HEK293 (cell line): ENCODE measurements around the gene TFRC.

Source experiments
- CTCF ChIA-PET: fragments of 350-600 bp; formaldehyde crosslinking; extraction: SDS; loops from one replicate; lab custom pipeline; 2021; ENCODE audit warnings: antibody characterized with exemption; lab: Yijun Ruan, JAX
- POLR2A ChIA-PET: fragments of 300-600 bp; formaldehyde crosslinking; extraction: SDS; loops from one replicate; lab custom pipeline; 2020; ENCODE audit warnings: antibody characterized with exemption, inconsistent platforms; lab: Yijun Ruan, JAX
- H3K27ac ChIP-seq: fragments of 200-500 bp; sonication (Bioruptor generic); 2 replicates; pipeline ENCODE4 v1.5.1; 2014; ENCODE audit warnings: low read depth, low read length, control low read depth, inconsistent platforms; ENCODE audit errors: extremely low read depth
- H3K36me3 ChIP-seq, 2 experiments: fragments of 200-500 bp in 1 of 2; sonication (Bioruptor generic) in 1 of 2; 1 replicate in 1 of 2; 2 replicates in 1 of 2; pipeline ENCODE4 v1.5.1; 2014 to 2017; ENCODE audit warnings: inconsistent platforms in 2 of 2, low read length in 2 of 2; ENCODE audit not compliant: control insufficient read depth in 2 of 2, insufficient read depth in 1 of 2
- H3K4me1 ChIP-seq: fragments of 200-500 bp; sonication (Bioruptor generic); 2 replicates; pipeline ENCODE4 v1.5.1; 2014; ENCODE audit warnings: mild to moderate bottlenecking, low read length, inconsistent platforms; ENCODE audit not compliant: control insufficient read depth, insufficient read depth
- H3K4me3 ChIP-seq: 2 replicates; pipeline ENCODE4 v1.5.1; 2011; ENCODE audit warnings: low read depth, mild to moderate bottlenecking, control low read depth, low read length, moderate library complexity
- H3K9me3 ChIP-seq: fragments of 200-500 bp; sonication (Bioruptor generic); 2 replicates; pipeline ENCODE4 v1.5.1; 2014; ENCODE audit warnings: low read depth, low read length, inconsistent platforms; ENCODE audit not compliant: control insufficient read depth, insufficient read depth
- KLF9 ChIP-seq: fragments of 450-650 bp; formaldehyde crosslinking; IDR thresholded peaks from 2 replicates; pipeline ENCODE4 v1.5.1; 2016; ENCODE audit warnings: missing biosample characterization, missing genetic modification characterization, low read depth
- ZNF138 ChIP-seq: fragments of 450-650 bp; formaldehyde crosslinking; IDR thresholded peaks from 2 replicates; pipeline ENCODE4 v1.5.1; 2016; ENCODE audit warnings: missing biosample characterization, missing genetic modification characterization, borderline replicate concordance
- ZNF155 ChIP-seq: fragments of 450-650 bp; formaldehyde crosslinking; IDR thresholded peaks from 2 replicates; pipeline ENCODE4 v1.5.1; 2016; ENCODE audit warnings: missing biosample characterization, missing genetic modification characterization
- ZNF157 ChIP-seq: fragments of 450-650 bp; formaldehyde crosslinking; IDR thresholded peaks from 2 replicates; pipeline ENCODE4 v1.5.1; 2016; ENCODE audit warnings: missing biosample characterization, missing genetic modification characterization
- ZNF2 ChIP-seq: fragments of 450-650 bp; formaldehyde crosslinking; IDR thresholded peaks from 2 replicates; pipeline ENCODE4 v1.5.1; 2016; ENCODE audit warnings: missing biosample characterization, missing genetic modification characterization
- ZNF211 ChIP-seq: fragments of 450-650 bp; formaldehyde crosslinking; IDR thresholded peaks from 2 replicates; pipeline ENCODE4 v1.5.1; 2016; ENCODE audit warnings: low read depth, missing biosample characterization, missing genetic modification characterization
- ZNF24 ChIP-seq: fragments of 450-650 bp; formaldehyde crosslinking; IDR thresholded peaks from 2 replicates; pipeline ENCODE4 v1.5.1; 2016; ENCODE audit warnings: missing biosample characterization, missing genetic modification characterization
- ZNF404 ChIP-seq: fragments of 450-650 bp; formaldehyde crosslinking; IDR thresholded peaks from 2 replicates; pipeline ENCODE4 v1.5.1; 2017; ENCODE audit warnings: missing biosample characterization, missing genetic modification characterization
- ZNF626 ChIP-seq: fragments of 450-650 bp; sonication (Bioruptor Pico); formaldehyde crosslinking; IDR thresholded peaks from 2 replicates; pipeline ENCODE4 v1.5.1; 2018; ENCODE audit warnings: missing biosample characterization, missing genetic modification characterization, inconsistent platforms
- ZNF654 ChIP-seq: fragments of 450-650 bp; formaldehyde crosslinking; IDR thresholded peaks from 2 replicates; pipeline ENCODE4 v1.5.1; 2016; ENCODE audit warnings: low read depth, missing biosample characterization, missing genetic modification characterization
- ZNF660 ChIP-seq: fragments of 450-650 bp; IDR thresholded peaks from 2 replicates; pipeline ENCODE4 v1.5.1; 2018; ENCODE audit warnings: missing biosample characterization, mild to moderate bottlenecking, missing genetic modification characterization
- ZNF701 ChIP-seq: fragments of 450-650 bp; formaldehyde crosslinking; IDR thresholded peaks from 2 replicates; pipeline ENCODE4 v1.5.1; 2016; ENCODE audit warnings: missing biosample characterization, missing genetic modification characterization
- ZNF76 ChIP-seq: fragments of 450-650 bp; formaldehyde crosslinking; IDR thresholded peaks from 2 replicates; pipeline ENCODE4; 2016; ENCODE audit warnings: low read depth, missing biosample characterization, missing genetic modification characterization, borderline replicate concordance
- ZNF768 ChIP-seq: fragments of 450-650 bp; formaldehyde crosslinking; IDR thresholded peaks from 2 replicates; pipeline ENCODE4 v1.5.1; 2018; ENCODE audit warnings: missing biosample characterization, mild to moderate bottlenecking, missing genetic modification characterization
- ZNF830 ChIP-seq: fragments of 450-650 bp; IDR thresholded peaks from 2 replicates; pipeline ENCODE4 v1.5.0; 2018; ENCODE audit warnings: missing biosample characterization, missing genetic modification characterization, low read depth, mild to moderate bottlenecking, moderate library complexity
- ZSCAN30 ChIP-seq: fragments of 450-650 bp; IDR thresholded peaks from 2 replicates; pipeline ENCODE4 v1.5.1; 2018; ENCODE audit warnings: missing biosample characterization, mild to moderate bottlenecking, missing genetic modification characterization, moderate library complexity
- TF ChIP-seq, protein P1 (sequence below): sonication (generic); formaldehyde crosslinking; IDR thresholded peaks from 2 replicates; pipeline ENCODE4 v1.8.1; 2022; ENCODE audit warnings: mild to moderate bottlenecking, moderate library complexity, missing genetic modification reagents
- TF ChIP-seq, protein P2 (sequence below): fragments of 450-650 bp; formaldehyde crosslinking; IDR thresholded peaks from 2 replicates; pipeline ENCODE4 v1.5.1; 2016; ENCODE audit warnings: missing biosample characterization, missing genetic modification characterization
- TF ChIP-seq, protein P3 (sequence below): fragments of 450-650 bp; formaldehyde crosslinking; IDR thresholded peaks from 2 replicates; pipeline ENCODE4 v1.5.1; 2016; ENCODE audit warnings: missing biosample characterization, missing genetic modification characterization
- TF ChIP-seq, protein P4 (sequence below): fragments of 450-650 bp; formaldehyde crosslinking; IDR thresholded peaks from 2 replicates; pipeline ENCODE4 v1.5.1; 2016; ENCODE audit warnings: missing biosample characterization, missing genetic modification characterization
- TF ChIP-seq, protein P5 (sequence below): fragments of 450-650 bp; IDR thresholded peaks from 2 replicates; pipeline ENCODE4 v1.5.1; 2018; ENCODE audit warnings: missing biosample characterization, mild to moderate bottlenecking, missing genetic modification characterization
- TF ChIP-seq, protein P6 (sequence below): fragments of 450-650 bp; formaldehyde crosslinking; IDR thresholded peaks from 2 replicates; pipeline ENCODE4 v1.5.1; 2016; ENCODE audit warnings: missing biosample characterization, missing genetic modification characterization, borderline replicate concordance

TFRC gene

DNA sequence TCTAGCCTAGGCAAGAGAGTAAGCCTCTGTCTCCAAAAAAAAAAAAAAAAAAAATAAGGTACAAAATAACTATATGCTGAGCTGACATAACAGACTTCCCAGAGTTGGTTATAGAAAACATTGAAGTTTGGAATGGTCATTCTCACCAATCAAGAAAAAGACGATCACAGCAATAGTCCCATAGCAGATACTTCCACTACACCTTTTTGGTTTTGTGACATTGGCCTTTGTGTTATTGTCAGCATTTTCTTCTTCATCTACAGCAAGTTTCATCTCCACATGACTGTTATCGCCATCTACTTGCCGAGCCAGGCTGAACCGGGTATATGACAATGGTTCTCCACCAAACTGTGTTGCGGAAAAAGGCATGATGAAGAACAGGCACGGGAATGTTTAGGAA lies 6.9 kb downstream of the TFRC start (continued):
- TF ChIP-seq ZNF701 (tag by site-specific recombination) = no peak
- no peak for TF ChIP-seq ZNF24
- no peak for TF ChIP-seq ZNF211
- TF ChIP-seq, protein P1, sequence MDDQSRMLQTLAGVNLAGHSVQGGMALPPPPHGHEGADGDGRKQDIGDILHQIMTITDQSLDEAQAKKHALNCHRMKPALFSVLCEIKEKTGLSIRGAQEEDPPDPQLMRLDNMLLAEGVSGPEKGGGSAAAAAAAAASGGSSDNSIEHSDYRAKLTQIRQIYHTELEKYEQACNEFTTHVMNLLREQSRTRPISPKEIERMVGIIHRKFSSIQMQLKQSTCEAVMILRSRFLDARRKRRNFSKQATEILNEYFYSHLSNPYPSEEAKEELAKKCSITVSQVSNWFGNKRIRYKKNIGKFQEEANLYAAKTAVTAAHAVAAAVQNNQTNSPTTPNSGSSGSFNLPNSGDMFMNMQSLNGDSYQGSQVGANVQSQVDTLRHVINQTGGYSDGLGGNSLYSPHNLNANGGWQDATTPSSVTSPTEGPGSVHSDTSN = no peak
- TF ChIP-seq, protein P2, sequence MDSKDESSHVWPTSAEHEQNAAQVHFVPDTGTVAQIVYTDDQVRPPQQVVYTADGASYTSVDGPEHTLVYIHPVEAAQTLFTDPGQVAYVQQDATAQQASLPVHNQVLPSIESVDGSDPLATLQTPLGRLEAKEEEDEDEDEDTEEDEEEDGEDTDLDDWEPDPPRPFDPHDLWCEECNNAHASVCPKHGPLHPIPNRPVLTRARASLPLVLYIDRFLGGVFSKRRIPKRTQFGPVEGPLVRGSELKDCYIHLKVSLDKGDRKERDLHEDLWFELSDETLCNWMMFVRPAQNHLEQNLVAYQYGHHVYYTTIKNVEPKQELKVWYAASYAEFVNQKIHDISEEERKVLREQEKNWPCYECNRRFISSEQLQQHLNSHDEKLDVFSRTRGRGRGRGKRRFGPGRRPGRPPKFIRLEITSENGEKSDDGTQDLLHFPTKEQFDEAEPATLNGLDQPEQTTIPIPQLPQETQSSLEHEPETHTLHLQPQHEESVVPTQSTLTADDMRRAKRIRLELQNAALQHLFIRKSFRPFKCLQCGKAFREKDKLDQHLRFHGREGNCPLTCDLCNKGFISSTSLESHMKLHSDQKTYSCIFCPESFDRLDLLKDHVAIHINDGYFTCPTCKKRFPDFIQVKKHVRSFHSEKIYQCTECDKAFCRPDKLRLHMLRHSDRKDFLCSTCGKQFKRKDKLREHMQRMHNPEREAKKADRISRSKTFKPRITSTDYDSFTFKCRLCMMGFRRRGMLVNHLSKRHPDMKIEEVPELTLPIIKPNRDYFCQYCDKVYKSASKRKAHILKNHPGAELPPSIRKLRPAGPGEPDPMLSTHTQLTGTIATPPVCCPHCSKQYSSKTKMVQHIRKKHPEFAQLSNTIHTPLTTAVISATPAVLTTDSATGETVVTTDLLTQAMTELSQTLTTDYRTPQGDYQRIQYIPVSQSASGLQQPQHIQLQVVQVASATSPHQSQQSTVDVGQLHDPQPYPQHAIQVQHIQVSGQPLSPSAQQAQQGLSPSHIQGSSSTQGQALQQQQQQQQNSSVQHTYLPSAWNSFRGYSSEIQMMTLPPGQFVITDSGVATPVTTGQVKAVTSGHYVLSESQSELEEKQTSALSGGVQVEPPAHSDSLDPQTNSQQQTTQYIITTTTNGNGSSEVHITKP = no peak
- no peak for TF ChIP-seq ZNF830 (tag by site-specific recombination)

DNA sequence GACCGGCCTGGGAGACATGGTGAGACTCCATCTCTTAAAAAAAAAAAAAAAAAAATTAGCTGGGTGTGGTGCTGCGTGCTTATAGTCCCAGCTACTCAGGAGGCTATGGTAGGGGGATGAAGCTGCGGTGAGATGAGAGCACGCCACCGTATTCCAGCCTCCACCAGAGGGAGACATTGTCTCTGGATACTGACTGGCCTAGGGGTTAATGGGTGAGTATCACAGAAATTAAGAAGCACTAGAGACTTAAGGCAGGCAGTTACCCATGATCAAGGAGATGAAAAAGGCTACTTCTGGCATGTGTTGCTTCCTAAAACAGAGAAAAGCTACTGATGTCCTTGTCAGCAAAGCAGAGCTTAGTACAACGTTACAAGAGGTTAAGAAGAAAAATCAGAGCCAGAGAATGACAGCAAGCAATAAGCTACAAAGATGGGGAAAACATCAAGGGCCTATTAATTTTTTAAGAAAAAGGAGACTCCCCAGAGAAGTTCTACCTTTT lies 8.6 kb downstream of the TFRC start:
- TF ChIP-seq ZNF138 (tag by site-specific recombination) = no peak
- no peak for TF ChIP-seq ZNF155 (tag by site-specific recombination)
- no peak for TF ChIP-seq ZNF768 (tag by site-specific recombination)
- TF ChIP-seq ZNF2 (tag by site-specific recombination) = peak; percentile 34; the same call in 1 of the 2 replicates
- TF ChIP-seq ZNF76 (tag by site-specific recombination) = 0 out of 2 replicates have a peak, but pooled peaks have one; percentile 18
- TF ChIP-seq ZNF654 (tag by site-specific recombination) = peak; percentile 61
- TF ChIP-seq ZNF157 (tag by site-specific recombination) = no peak
- TF ChIP-seq ZNF660 = 0 out of 2 replicates have a peak, but pooled peaks have one; percentile 60
- TF ChIP-seq ZNF626 = no peak
- TF ChIP-seq, protein P3, sequence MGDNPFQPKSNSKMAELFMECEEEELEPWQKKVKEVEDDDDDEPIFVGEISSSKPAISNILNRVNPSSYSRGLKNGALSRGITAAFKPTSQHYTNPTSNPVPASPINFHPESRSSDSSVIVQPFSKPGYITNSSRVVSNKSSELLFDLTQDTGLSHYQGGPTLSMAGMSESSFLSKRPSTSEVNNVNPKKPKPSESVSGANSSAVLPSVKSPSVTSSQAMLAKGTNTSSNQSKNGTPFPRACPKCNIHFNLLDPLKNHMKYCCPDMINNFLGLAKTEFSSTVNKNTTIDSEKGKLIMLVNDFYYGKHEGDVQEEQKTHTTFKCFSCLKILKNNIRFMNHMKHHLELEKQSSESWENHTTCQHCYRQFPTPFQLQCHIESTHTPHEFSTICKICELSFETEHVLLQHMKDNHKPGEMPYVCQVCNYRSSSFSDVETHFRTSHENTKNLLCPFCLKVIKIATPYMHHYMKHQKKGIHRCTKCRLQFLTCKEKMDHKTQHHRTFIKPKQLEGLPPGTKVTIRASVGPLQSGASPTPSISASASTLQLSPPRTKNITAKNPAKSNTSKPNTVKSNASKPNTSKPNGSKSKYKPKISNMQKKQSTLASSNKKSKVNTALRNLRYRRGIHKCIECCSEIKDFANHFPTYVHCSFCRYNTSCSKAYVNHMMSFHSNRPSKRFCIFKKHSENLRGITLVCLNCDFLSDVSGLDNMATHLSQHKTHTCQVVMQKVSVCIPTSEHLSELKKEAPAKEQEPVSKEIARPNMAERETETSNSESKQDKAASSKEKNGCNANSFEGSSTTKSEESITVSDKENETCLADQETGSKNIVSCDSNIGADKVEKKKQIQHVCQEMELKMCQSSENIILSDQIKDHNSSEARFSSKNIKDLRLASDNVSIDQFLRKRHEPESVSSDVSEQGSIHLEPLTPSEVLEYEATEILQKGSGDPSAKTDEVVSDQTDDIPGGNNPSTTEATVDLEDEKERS (tag by site-specific recombination) = no peak
- TF ChIP-seq, protein P4, sequence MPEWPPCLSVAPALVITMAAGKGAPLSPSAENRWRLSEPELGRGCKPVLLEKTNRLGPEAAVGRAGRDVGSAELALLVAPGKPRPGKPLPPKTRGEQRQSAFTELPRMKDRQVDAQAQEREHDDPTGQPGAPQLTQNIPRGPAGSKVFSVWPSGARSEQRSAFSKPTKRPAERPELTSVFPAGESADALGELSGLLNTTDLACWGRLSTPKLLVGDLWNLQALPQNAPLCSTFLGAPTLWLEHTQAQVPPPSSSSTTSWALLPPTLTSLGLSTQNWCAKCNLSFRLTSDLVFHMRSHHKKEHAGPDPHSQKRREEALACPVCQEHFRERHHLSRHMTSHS (tag by site-specific recombination) = no peak
- TF ChIP-seq ZNF404 (tag by site-specific recombination) = no peak
- TF ChIP-seq, protein P5, sequence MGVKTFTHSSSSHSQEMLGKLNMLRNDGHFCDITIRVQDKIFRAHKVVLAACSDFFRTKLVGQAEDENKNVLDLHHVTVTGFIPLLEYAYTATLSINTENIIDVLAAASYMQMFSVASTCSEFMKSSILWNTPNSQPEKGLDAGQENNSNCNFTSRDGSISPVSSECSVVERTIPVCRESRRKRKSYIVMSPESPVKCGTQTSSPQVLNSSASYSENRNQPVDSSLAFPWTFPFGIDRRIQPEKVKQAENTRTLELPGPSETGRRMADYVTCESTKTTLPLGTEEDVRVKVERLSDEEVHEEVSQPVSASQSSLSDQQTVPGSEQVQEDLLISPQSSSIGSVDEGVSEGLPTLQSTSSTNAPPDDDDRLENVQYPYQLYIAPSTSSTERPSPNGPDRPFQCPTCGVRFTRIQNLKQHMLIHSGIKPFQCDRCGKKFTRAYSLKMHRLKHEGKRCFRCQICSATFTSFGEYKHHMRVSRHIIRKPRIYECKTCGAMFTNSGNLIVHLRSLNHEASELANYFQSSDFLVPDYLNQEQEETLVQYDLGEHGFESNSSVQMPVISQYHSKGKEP = no peak
- 0 out of 2 replicates have a peak, but pooled peaks have one; percentile 23 for TF ChIP-seq ZSCAN30
- TF ChIP-seq, protein P6, sequence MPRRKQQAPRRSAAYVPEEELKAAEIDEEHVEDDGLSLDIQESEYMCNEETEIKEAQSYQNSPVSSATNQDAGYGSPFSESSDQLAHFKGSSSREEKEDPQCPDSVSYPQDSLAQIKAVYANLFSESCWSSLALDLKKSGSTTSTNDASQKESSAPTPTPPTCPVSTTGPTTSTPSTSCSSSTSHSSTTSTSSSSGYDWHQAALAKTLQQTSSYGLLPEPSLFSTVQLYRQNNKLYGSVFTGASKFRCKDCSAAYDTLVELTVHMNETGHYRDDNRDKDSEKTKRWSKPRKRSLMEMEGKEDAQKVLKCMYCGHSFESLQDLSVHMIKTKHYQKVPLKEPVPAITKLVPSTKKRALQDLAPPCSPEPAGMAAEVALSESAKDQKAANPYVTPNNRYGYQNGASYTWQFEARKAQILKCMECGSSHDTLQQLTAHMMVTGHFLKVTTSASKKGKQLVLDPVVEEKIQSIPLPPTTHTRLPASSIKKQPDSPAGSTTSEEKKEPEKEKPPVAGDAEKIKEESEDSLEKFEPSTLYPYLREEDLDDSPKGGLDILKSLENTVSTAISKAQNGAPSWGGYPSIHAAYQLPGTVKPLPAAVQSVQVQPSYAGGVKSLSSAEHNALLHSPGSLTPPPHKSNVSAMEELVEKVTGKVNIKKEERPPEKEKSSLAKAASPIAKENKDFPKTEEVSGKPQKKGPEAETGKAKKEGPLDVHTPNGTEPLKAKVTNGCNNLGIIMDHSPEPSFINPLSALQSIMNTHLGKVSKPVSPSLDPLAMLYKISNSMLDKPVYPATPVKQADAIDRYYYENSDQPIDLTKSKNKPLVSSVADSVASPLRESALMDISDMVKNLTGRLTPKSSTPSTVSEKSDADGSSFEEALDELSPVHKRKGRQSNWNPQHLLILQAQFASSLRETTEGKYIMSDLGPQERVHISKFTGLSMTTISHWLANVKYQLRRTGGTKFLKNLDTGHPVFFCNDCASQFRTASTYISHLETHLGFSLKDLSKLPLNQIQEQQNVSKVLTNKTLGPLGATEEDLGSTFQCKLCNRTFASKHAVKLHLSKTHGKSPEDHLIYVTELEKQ (tag by site-specific recombination) = no peak
- TF ChIP-seq KLF9 (tag by site-specific recombination) = no peak
- ChIA-PET CTCF (interaction anchor here (0.6 to 3.7 kb wide), 28 partner anchors 9 to 1532 kb away, joined by 3 to 60 read pairs (median 4); no protein-coding TSS in a partner anchor), POLR2A (interaction anchor here (0.8 kb wide), 1 partner anchor 123 kb away, joined by 3 read pairs; no protein-coding TSS in a partner anchor)
- Histone ChIP-seq H3K36me3 (peaks cover 26 to 78% of the 10 kb centered on the region in 2 experiments), H3K4me3 (no peak overlapping the region), H3K9me3 (no peaks in the 10 kb centered on the region), H3K27ac (no peak overlapping the region), H3K4me1 (no peaks in the 10 kb centered on the region)
